Frontal cortex (tissue), 4 donors: Measurements from ENCODE around the gene PLXND1. TPM values are rescaled to one million over a fixed set of nuclear protein-coding genes. Genes with fewer than 3 reads are reported as not detected.

Source experiments
- DNase-seq, 2 donors: peaks; one replicate each; pipeline ENCODE4 v3.0.0; 2012; ENCODE audit warnings: low spot score in 2 of 2
- FAIRE-seq: peaks from 2 replicates; lab custom pipeline; 2012; peaks lifted over from hg19 to GRCh38; lab: Jason Lieb, UNC
- total RNA-seq: library from RNA; depleted of rRNA; stranded (reverse); fragments of >200 nt; gene quantifications from one replicate; pipeline ENCODE4 v1.2.3, GENCODE V29; 2014
- donor health status: control.
- donor health status: control.
- donor health status: control.

The PLXND1 gene
- total RNA-seq, 1 donor from 2014 or later, result 16.7 TPM

GRCh38 chr3:129590215-129590614, 16.3 kb downstream of the PLXND1 start:
- FAIRE-seq, result no peak
- DNase-seq, result no peak

- FAIRE-seq, result no peak
Measured at GRCh38 chr3:129587566-129588210, 18.8 kb downstream of the PLXND1 start.

GRCh38 chr3:129586746-129587430, 19.6 kb downstream of the PLXND1 start:
- FAIRE-seq (no peak), DNase-seq (no peak)

More at GRCh38 chr3:129587566-129588210, 18.8 kb downstream of the PLXND1 start:
- DNase-seq, result no peak

GRCh38 chr3:129585949-129586657, 20.4 kb downstream of the PLXND1 start:
- FAIRE-seq (no peak), DNase-seq (no peak)

GRCh38 chr3:129584631-129585030, 21.8 kb downstream of the PLXND1 start:
- DNase-seq (no peak), FAIRE-seq (no peak)

GRCh38 chr3:129583289-129583688, 23.2 kb downstream of the PLXND1 start:
- DNase-seq, result no peak
- no peak for FAIRE-seq

- DNase-seq (no peak), FAIRE-seq (no peak)
Measured at GRCh38 chr3:129582799-129583198, 23.7 kb downstream of the PLXND1 start.

GRCh38 chr3:129581623-129582022, 24.9 kb downstream of the PLXND1 start:
- FAIRE-seq, result no peak
- DNase-seq, result no peak

GRCh38 chr3:129579991-129580390, 26.5 kb downstream of the PLXND1 start:
- FAIRE-seq (no peak), DNase-seq (no peak)

- no peak for FAIRE-seq
Measured at GRCh38 chr3:129577925-129578786, 28.3 kb downstream of the PLXND1 start.

GRCh38 chr3:129577366-129577765, 29.1 kb downstream of the PLXND1 start:
- FAIRE-seq, result no peak
- no peak for DNase-seq

More at GRCh38 chr3:129577925-129578786, 28.3 kb downstream of the PLXND1 start:
- no peak for DNase-seq

- no peak for FAIRE-seq
- DNase-seq, result no peak
Measured at GRCh38 chr3:129576514-129577352, 29.7 kb downstream of the PLXND1 start.

- DNase-seq (no peak), FAIRE-seq (no peak)
Measured at GRCh38 chr3:129575997-129576384, 30.5 kb downstream of the PLXND1 start.

- no peak for FAIRE-seq
- no peak for DNase-seq
Measured at GRCh38 chr3:129575233-129575996, 31.1 kb downstream of the PLXND1 start.

GRCh38 chr3:129574206-129574605, 32.3 kb downstream of the PLXND1 start:
- no peak for FAIRE-seq
- no peak for DNase-seq

GRCh38 chr3:129573493-129573892, 33.0 kb downstream of the PLXND1 start:
- DNase-seq (no peak), FAIRE-seq (no peak)

- DNase-seq (no peak), FAIRE-seq (no peak)
Measured at GRCh38 chr3:129572603-129573002, 33.9 kb downstream of the PLXND1 start.
